Erythroblast (primary cell): ENCODE results near the gene MSRB3.

Experiments
- GATA1 ChIP-seq: IDR thresholded peaks from 2 replicates; pipeline ENCODE4 v1.6.1; 2011; ENCODE audit warnings: low read depth, mild to moderate bottlenecking, control low read depth, low read length, moderate library complexity
- POLR2A ChIP-seq: IDR thresholded peaks from 2 replicates; pipeline ENCODE4 v1.6.1; 2011; ENCODE audit warnings: mild to moderate bottlenecking, low read length

GRCh38 chr12:65266408-65266807 is 12.1 kb upstream of the MSRB3 start:
- TF ChIP-seq POLR2A = no peak
- TF ChIP-seq GATA1 = no peak
